GM06990 (cell line): ENCODE data around the gene MRPS27.

Experiments
- DNase-seq: peaks from one replicate; pipeline ENCODE4 v3.0.0-alpha.2; 2011; ENCODE audit not compliant: insufficient read length; ENCODE audit errors: extremely low read depth
- H3K27me3 ChIP-seq: replicated peaks from 2 replicates; pipeline ENCODE4 v1.6.0; 2011; ENCODE audit warnings: low read length; ENCODE audit not compliant: control insufficient read depth, insufficient read depth
- H3K36me3 ChIP-seq: 2 replicates; pipeline ENCODE4 v1.5.1; 2011; ENCODE audit warnings: low read length; ENCODE audit not compliant: control insufficient read depth, insufficient read depth
- H3K4me3 ChIP-seq: replicated peaks from 2 replicates; pipeline ENCODE4 v1.5.1; 2011; ENCODE audit warnings: low read depth, mild to moderate bottlenecking, control low read depth, low read length
- TF ChIP-seq, protein P1 (sequence below): IDR thresholded peaks from 2 replicates; pipeline ENCODE4 v1.5.1; 2011; ENCODE audit warnings: low read length, control low read depth, mild to moderate bottlenecking, inconsistent platforms; ENCODE audit not compliant: insufficient read depth, poor library complexity, severe bottlenecking

Gene MRPS27

DNA sequence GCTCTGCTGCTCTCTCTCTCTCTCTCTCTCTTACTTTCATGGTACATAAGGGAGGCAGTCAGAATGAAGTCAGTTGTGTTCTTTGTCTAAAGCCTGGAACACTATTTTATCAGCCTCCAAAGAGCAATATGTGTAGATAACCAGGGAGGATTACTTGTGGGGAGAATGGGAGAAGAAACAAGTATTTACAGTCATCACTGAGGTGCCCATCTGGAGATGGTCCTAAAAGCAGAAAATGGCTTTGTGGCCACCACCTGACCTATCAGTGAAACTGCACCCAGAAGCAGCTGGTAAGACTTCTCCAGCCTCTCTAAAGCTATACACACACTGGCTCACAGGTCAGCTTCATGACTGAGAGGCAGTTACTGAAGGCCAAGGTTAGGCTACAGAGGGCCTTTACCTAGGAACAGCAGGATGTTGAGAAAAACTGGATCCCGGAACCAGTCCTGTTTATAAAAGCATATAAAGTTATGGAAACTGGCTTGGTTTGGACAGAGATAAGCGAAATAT is 75.1 kb downstream of the MRPS27 start:
- DNase-seq, result peak; percentile 9
- H3K36me3 ChIP-seq, result no peaks in the 10 kb centered on the region; the same call in 1 of the 2 replicates
- H3K27me3 ChIP-seq, result no peaks in the 10 kb centered on the region
- H3K4me3 ChIP-seq, result no peak overlapping the region
- TF ChIP-seq, protein P1, sequence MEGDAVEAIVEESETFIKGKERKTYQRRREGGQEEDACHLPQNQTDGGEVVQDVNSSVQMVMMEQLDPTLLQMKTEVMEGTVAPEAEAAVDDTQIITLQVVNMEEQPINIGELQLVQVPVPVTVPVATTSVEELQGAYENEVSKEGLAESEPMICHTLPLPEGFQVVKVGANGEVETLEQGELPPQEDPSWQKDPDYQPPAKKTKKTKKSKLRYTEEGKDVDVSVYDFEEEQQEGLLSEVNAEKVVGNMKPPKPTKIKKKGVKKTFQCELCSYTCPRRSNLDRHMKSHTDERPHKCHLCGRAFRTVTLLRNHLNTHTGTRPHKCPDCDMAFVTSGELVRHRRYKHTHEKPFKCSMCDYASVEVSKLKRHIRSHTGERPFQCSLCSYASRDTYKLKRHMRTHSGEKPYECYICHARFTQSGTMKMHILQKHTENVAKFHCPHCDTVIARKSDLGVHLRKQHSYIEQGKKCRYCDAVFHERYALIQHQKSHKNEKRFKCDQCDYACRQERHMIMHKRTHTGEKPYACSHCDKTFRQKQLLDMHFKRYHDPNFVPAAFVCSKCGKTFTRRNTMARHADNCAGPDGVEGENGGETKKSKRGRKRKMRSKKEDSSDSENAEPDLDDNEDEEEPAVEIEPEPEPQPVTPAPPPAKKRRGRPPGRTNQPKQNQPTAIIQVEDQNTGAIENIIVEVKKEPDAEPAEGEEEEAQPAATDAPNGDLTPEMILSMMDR, result peak; percentile 52

DNA sequence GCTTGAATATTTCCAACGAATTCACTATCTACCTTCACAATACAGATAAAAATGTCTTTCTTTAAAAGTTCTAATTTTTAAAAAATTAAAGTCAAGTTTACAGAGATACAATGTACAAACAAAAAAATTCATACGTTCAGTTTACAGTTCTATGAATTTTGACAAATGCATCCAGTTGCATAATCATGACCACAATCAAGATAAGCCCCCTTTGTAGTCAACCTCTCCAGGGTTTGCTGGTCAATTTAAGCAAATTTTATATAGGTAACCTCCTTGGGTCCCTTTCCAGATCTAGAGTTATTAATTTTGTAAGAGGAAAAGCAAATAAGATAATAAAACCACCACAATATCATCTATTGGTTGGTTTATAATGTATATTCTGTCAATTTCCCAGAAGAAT is 76.3 kb downstream of the MRPS27 start:
- no peak for DNase-seq
- no peaks in the 10 kb centered on the region for H3K27me3 ChIP-seq
- no peak overlapping the region for H3K4me3 ChIP-seq
- H3K36me3 ChIP-seq, result no peaks in the 10 kb centered on the region; the same call in 1 of the 2 replicates
- TF ChIP-seq, protein P1, result no peak

DNA sequence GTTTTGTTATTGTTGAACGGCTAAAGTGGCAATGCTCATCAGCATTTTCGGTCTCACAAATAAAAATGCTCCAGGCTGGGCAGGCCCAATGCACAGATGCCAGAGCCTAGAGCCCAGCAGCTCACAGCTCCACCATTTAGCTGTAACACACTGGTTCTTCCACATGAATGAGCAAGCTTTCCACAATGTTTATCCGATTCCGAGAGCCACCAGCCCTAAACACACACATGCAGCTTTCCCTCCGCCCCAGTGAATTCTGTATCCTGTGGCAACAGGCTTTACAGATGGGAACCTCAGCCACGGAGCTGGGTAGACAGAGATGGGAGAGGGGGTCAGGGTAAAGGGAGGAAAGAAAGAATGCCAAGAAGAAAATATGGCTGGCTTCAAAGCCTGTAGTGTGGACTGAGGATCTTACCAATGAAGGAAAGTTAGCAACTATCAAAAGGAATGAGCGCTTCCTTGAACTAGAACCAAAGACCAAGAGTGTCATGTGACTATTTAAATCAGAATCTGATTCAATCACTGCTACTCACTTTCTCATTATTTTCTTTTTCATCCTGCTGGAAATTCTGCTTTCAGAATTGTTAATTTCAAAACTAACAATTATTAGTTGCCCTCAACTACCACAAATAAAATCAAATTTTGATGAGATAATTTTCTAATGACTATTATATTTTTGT is 77.1 kb downstream of the MRPS27 start:
- Histone ChIP-seq H3K36me3 (no peaks in the 10 kb centered on the region; the same call in 1 of the 2 replicates), H3K4me3 (no peak overlapping the region), H3K27me3 (no peaks in the 10 kb centered on the region)
- TF ChIP-seq, protein P1, result no peak
- DNase-seq, result no peak

DNA sequence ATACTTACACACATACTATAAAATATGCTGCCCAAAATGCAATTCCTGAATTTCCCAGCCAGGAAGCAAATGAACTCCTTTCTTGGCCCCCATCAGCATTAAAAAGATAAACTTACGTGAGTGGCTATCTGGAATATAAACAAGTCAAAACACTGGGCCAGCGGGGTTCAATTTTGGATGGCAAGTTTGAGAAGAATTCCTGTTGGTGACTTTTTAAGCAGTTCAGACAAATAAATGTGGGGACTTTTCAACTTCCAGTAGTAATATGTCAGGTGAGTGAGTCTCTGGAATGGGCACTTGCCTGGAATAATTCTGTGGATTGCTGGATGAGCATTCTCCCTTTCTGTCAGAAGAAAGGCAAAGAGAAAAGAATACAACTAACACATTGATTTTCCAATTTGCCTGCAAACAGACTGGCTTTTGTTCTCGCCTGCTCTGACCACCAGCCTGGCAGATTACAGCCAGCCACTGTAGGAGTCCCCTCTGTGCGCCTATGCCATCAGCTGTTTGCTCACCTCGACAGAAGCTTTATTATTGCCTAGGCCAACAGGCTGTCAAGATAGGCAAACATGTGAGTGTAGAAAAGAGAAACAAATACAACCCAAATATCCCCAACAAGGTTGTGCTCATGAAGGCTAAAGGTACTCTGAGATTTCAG is 78.6 kb downstream of the MRPS27 start:
- Histone ChIP-seq H3K36me3 (no peaks in the 10 kb centered on the region; the same call in 1 of the 2 replicates), H3K27me3 (no peaks in the 10 kb centered on the region), H3K4me3 (no peak overlapping the region)
- TF ChIP-seq, protein P1, result no peak
- no peak for DNase-seq

DNA sequence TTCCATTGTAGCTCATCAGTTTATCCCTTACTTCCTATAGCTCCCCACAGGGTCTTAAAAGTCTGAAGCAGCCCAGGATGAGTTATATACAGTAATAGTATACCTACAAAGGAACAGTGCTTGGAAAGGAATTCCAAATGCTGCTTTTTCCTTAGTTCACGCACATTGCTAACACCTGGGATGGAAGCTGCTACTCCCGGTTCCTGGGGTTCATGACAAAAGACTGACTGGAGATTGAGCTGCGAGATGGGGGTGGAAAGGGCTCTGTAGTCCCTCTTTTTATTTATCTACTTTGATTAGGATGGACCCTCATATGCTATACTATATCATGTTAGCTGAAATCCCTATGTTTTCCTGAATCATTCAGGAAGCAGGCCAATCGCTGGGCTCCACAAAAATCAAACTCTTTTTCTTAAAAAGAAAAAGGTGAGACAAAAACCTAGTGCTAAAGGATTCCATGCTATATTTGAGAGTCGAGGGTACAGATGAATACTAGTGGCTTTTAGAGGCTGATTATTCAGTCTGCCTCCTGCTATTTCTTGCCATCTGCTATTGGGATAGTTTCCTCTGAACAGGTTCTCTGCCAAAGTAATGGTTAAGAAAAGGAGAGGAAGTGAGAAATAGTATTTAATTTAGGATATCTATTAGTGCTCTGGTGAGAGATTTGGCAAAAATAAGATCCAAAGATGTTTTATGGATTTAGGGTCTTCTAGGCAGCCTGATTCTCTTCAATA is 81.2 kb downstream of the MRPS27 start:
- TF ChIP-seq, protein P1, result no peak
- no peak for DNase-seq

More for the DNA sequence above, 81.2 kb downstream of the MRPS27 start:
- H3K36me3 ChIP-seq, result no peaks in the 10 kb centered on the region; the same call in none of the 2 replicates
- no peaks in the 10 kb centered on the region for H3K27me3 ChIP-seq
- no peak overlapping the region for H3K4me3 ChIP-seq
